NCI-H2081 (cell line): ENCODE data around the gene MAML2.
A peak's percentile ranks its signal among the peaks of the same experiment; 100 is the strongest.

ENCODE experiments used
- DNase-seq, 2 experiments: peaks; one replicate each; lab custom pipeline; 2025; lab: John Stamatoyannopoulos, UW

The MAML2 gene

DNA sequence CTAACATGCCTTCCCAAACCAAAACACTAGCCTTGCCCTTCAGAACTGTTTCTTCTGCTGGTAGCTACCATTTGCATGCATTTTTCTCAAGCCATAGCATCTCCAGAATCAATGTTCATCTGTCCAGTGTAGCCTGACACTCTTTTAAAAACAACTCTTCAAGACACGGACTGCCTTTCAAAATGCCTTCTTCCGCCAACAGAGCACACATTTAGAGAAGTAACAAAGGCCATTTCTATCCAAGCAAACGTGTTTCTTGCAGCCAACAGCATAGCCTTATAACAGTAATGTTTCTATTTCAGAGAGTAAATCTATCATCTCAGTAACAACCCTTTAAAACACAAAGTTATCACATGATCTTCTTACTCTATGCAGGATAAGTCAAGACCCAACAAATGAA lies 275.8 kb downstream of the MAML2 start:
- no peak for DNase-seq

- DNase-seq = no peak
These were observed 277.6 kb downstream of the MAML2 start for GRCh38 chr11:96065379-96065778.

DNA sequence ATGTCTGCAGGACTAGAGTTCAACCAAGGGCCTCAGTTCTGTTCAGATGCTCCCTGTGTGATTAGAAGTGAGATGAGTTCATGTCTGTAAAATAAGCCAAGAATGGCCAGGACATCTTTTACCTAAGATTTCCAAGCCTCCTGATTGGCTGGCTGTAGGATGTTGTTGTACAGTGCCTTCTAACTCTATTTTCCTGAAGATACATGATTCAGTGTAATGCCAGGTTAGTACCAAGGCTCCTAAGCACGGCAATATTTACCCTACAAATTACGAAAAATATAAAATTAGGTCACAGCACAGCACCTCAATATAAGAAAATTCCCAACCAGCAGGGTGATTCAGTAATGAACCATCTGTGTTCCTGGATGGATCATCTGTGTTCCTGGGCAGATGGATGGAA lies 279.1 kb downstream of the MAML2 start:
- DNase-seq = no peak

DNA sequence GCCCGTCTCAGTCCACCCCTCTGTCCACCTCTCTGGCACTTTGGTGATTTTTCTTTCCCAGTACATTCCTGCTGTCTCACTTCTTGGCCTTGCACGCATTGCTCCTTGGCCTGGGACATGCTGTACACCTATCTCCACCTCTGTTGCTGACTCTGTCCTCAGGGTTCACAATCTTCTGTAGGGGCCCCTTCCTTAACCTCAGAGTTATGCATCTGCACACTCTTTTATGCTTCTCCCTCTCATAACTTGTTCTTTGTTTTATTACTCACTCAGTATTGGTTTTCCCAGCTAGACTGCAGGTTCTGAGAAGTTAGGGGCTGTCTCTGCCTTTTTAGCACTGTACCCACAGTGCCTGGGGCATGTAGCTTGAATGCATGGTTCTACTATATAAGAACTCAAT lies 279.9 kb downstream of the MAML2 start:
- no peak for DNase-seq

DNA sequence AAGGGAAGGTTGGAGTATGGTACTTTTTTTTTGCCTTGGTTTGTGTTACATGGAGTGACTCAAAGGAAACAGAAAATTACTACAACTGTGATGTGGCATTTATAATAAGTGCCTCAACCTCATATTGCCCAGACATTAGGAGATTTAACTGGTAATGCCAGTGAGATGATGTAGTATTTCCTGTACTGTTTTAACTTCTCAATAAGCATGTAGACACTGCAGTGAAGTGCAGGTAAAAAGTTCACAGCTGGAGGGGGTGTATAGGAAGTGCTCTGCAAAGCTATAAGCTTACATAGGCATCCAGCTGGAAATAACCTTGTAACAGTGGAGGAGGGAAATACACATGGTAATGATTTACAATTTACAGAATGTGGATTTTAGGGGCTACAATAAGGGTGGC lies 280.9 kb downstream of the MAML2 start:
- peak in 1 of 2 experiments; percentile 39 for DNase-seq

- no peak for DNase-seq
These were observed 281.3 kb downstream of the MAML2 start for GRCh38 chr11:96061730-96062129.

DNA sequence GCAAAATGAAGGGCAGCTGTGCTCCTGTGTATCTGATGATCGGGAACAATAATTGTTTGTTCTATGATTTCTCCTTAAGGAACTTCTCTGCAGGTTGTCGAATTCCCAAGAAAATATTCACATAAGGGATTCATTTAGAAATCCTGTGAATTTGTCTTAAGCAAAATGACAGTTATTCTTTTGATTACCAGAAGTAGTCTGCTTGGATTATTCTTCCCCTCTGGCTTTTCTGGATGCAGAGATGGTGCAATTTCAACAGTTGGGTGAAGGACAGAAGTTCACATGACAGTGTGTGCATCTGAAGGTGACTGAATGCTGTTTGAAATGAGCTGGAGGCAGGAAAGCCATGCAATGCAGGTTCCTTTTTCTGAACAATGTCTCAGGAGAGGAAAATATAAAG lies 281.9 kb downstream of the MAML2 start:
- no peak for DNase-seq

DNA sequence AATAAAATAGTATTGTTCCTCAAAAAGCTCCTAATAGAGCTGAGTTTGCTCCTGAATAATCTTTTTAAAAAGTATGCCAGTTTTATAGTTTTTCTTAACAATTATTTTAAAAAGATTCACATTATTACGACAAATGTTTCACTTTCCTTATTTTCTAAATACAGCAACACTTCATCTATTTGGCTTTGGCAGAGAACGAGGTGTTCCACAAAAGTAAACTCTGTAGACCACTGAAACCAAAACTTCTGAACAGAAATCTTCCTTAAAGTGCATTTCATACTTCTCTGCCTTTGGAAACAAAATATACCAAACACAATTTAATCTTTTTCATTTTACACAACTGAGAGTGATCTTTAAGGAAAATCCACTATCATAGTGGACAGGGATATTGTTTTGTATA lies 285.5 kb downstream of the MAML2 start:
- no peak for DNase-seq

- DNase-seq = no peak
These were observed 286.4 kb downstream of the MAML2 start for GRCh38 chr11:96056576-96056975.

DNA sequence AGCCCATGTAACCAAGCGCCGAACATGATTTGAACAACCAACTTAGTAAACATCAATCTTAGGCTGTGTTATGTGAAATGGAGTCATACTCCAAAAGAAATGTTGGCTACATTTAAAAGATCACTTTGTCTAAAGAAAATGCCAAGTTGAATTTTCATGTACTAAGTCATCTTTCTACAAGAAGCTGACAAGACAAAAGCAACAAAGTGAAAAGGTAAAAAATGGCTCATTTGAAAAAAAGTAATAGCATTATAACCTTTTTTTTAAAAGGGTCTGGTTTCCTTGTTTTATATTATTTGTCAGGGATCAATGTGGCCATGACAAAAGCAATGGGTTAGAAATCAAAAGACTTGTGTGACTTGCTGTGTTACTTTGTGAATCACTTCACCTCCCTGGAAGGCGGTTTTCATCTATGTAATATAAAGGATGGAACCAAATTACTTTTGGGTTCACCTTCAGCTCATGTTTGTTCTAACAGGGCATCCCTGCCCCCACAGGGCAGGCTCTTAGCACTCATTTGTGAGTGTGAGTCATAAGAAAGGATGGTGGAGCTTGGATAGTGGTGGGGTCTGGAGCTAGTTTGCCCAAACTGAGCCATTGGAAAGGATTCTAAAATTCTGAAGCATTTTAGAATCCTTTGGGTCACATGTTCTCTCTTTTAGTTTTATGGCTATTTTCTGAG lies 287.1 kb downstream of the MAML2 start:
- no peak for DNase-seq

DNA sequence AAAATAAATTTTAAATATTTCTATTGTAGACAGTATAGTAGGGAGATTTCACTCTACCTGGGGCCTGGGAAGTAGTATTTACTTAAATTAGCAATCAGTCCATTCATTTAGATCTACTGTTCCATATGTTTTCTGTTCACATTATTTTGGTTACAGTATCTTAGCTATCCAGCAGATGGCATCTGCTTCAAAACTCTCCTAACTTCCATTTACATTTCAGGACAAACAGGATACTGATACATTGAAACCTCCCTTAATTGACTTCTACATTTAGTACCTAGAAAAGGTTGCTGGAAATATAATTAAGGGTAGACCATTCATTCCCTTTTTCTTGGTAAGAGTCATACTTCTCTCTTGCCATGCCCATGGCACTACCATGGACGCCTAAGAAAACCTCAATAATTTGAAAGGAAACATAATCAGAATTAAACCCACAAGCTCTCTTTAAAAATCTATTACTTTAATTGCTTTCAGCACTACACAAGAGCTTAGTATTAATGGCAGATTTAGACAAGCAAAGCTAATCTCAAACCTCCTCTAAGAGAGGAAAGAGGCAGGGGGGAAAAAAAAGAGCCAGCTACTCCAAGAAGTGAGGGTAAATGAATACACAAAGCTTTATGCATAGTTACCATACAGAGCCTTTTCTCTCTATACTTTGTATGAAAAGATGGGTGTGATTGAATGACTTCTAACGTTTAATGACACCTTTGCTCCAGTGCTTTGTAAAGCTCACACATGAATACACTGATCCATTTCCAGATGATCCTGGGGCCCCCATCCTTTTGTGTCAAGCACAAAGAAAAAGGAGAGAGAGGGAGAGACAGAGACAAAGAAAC lies 287.9 kb downstream of the MAML2 start:
- peak; percentile 24 to 44 for DNase-seq

GRCh38 chr11:96052921-96053651 lies 289.9 kb downstream of the MAML2 start:
- no peak for DNase-seq

DNA sequence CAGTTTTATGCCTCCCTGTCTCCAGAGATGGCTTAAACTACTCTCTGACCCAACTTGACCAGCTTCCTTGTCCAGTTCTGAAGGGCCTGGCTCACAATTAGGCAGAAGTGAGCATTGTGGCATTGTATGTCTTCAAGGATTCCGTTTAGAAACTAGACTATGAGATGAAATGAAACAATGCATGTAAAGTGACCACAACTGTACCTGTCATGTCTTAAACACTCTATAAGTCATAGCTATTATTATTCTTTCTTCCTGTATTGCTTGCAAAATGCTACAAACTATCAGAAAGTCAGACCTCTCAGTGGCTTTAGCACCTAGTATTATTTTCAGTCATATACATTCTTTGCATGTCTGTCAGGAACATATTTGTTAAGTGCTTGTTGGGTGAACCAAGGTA lies 291.2 kb downstream of the MAML2 start:
- DNase-seq = no peak

DNA sequence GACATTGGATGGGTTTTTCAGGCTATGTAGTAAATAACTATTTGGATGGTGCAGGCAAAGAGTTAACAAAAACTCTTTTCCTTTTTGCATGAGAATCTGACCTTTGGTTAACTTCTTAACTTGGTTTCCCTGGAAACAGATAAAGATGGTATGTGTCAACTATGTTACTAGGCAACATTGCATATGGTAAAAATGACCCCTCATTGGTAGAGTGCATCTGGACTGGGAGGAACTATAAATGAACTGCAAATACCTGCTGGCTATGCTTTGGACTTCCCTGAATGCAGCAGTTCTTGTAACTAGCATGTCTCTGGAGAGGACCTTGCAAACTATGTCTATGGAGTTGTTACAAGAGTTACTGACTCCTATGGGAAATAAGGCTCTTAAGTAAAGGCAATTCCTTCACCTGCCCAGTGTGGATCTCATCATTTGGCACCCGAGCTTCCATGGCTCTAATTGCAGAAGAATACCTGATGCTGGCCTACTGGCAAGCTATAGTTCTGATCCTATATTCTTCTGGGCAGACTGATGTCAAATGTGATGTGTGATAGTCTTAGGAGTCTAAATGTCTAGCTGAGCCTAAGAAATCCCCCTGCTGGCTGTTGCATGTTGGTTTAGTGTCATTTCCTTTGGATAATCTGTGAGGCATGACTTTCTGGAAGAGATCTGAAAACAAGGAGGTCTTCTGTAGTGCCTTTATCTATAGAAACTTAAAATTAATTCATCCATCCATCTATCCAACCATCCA lies 292.4 kb downstream of the MAML2 start:
- no peak for DNase-seq

- DNase-seq = no peak
These were observed 293.6 kb downstream of the MAML2 start for GRCh38 chr11:96049426-96049825.

- DNase-seq = peak; percentile 73 to 76
These were observed 297.2 kb downstream of the MAML2 start for GRCh38 chr11:96045622-96046456.

DNA sequence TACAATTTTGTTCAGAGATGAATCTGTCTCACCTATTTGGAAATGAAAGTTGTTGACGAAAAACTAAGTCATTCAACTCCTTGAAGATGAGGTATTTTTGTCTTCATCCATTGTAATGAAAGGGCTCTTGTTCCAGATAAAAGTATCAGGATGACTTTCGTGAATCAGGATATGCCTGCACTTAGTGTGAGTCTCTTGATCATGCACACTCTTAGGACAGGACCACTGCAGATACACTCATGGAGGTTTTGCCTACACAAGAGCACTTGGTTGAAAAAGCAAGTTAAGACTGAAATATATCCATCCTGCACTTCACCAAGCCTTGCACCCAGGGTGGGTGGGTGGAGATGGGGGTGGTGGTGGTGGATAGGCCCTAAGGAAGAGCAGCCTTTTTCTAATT lies 298.2 kb downstream of the MAML2 start:
- no peak for DNase-seq

- no peak for DNase-seq
These were observed 298.7 kb downstream of the MAML2 start for GRCh38 chr11:96044311-96044710.

GRCh38 chr11:96043291-96043690 lies 299.7 kb downstream of the MAML2 start:
- DNase-seq = no peak

GRCh38 chr11:96038046-96038445 lies 304.9 kb downstream of the MAML2 start:
- DNase-seq = no peak

GRCh38 chr11:96037405-96037949 lies 305.5 kb downstream of the MAML2 start:
- peak in 1 of 2 experiments; percentile 24 for DNase-seq
